Measurements from ENCODE around the gene SLC16A4. TPM values are rescaled to one million over a fixed set of nuclear protein-coding genes. Genes with fewer than 3 reads are reported as not detected.
A peak's percentile ranks its signal among the peaks of the same experiment; 100 is the strongest.

SLC16A4 gene
- total RNA-seq, 1 donor from 2014 or later = 3.3 TPM

GRCh38 chr1:110343249-110343648 lies 47.6 kb downstream of the SLC16A4 start:
- peak overlapping the region; percentile 11 for H3K27ac ChIP-seq (replicated peaks)
- intact Hi-C loops (cut with micrococcal nuclease) = no loop called here
- TF ChIP-seq, protein P1, sequence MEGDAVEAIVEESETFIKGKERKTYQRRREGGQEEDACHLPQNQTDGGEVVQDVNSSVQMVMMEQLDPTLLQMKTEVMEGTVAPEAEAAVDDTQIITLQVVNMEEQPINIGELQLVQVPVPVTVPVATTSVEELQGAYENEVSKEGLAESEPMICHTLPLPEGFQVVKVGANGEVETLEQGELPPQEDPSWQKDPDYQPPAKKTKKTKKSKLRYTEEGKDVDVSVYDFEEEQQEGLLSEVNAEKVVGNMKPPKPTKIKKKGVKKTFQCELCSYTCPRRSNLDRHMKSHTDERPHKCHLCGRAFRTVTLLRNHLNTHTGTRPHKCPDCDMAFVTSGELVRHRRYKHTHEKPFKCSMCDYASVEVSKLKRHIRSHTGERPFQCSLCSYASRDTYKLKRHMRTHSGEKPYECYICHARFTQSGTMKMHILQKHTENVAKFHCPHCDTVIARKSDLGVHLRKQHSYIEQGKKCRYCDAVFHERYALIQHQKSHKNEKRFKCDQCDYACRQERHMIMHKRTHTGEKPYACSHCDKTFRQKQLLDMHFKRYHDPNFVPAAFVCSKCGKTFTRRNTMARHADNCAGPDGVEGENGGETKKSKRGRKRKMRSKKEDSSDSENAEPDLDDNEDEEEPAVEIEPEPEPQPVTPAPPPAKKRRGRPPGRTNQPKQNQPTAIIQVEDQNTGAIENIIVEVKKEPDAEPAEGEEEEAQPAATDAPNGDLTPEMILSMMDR (IDR thresholded peaks at IDR 0.05; ENCODE audit: borderline replicate concordance) = no peak

DNA sequence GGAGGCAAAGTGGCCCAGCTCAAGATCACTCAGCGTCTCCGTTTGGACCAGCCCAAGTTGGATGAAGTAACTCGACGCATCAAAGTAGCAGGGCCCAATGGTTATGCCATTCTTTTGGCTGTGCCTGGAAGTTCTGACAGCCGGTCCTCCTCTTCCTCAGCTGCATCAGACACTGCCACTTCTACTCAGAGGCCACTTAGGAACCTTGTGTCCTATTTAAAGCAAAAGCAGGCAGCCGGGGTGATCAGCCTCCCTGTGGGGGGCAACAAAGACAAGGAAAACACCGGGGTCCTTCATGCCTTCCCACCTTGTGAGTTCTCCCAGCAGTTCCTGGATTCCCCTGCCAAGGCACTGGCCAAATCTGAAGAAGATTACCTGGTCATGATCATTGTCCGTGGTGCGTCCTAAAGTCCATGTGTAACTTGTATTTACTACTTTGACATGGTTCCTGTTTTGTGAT lies 48.9 kb downstream of the SLC16A4 start:
- no peak for DNase-seq
- TF ChIP-seq, protein P1 (IDR thresholded peaks at IDR 0.05; ENCODE audit: borderline replicate concordance) = no peak
- peak overlapping the region; percentile 95 for H3K4me3 ChIP-seq
- intact Hi-C loops (cut with micrococcal nuclease) = no loop called here
- peak overlapping the region; percentile 99 for H3K27ac ChIP-seq (replicated peaks)
- H3K27me3 ChIP-seq (ENCODE audit: low read depth) = no peaks in the 10 kb centered on the region
- H3K4me1 ChIP-seq = peaks cover 93% of the 10 kb centered on the region
- H3K9me3 ChIP-seq (replicated peaks) = no peaks in the 10 kb centered on the region
- peaks cover 34% of the 10 kb centered on the region for H3K36me3 ChIP-seq

More at GRCh38 chr1:110343249-110343648, 47.6 kb downstream of the SLC16A4 start:
- H3K4me3 ChIP-seq = peak overlapping the region; percentile 95
- no peak for DNase-seq
- H3K9me3 ChIP-seq (replicated peaks) = no peaks in the 10 kb centered on the region
- peaks cover 34% of the 10 kb centered on the region for H3K36me3 ChIP-seq
- peaks cover 93% of the 10 kb centered on the region for H3K4me1 ChIP-seq
- H3K27me3 ChIP-seq (ENCODE audit: low read depth) = no peaks in the 10 kb centered on the region

GRCh38 chr1:110341146-110341871 lies 49.5 kb downstream of the SLC16A4 start:
- Histone ChIP-seq H3K27ac (replicated peaks) (peak overlapping the region; percentile 99), H3K9me3 (replicated peaks) (no peaks in the 10 kb centered on the region), H3K27me3 (ENCODE audit: low read depth) (no peaks in the 10 kb centered on the region), H3K4me3 (peak overlapping the region; percentile 95), H3K36me3 (peaks cover 29% of the 10 kb centered on the region), H3K4me1 (peaks cover 93% of the 10 kb centered on the region)
- TF ChIP-seq, protein P1 (IDR thresholded peaks at IDR 0.05; ENCODE audit: borderline replicate concordance) = no peak
- intact Hi-C loops (cut with micrococcal nuclease) = no loop called here
- DNase-seq = no peak

DNA sequence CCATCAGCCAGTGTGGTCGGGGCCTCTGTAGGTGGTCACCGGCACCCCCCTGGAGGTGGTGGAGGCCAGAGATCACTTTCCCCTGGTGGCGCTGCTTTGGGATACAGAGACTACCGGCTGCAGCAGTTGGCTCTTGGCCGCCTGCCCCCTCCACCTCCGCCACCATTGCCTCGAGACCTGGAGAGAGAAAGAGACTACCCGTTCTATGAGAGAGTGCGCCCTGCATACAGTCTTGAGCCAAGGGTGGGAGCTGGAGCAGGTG lies 50.7 kb downstream of the SLC16A4 start:
- Histone ChIP-seq H3K4me1 (peaks cover 87% of the 10 kb centered on the region), H3K27me3 (ENCODE audit: low read depth) (no peaks in the 10 kb centered on the region)
- TF ChIP-seq, protein P1 (IDR thresholded peaks at IDR 0.05; ENCODE audit: borderline replicate concordance) = no peak

GRCh38 chr1:110339407-110340206 lies 51.2 kb downstream of the SLC16A4 start:
- H3K27ac ChIP-seq (replicated peaks) = peak overlapping the region; percentile 99
- peaks cover 82% of the 10 kb centered on the region for H3K4me1 ChIP-seq
- no peaks in the 10 kb centered on the region for H3K27me3 ChIP-seq (ENCODE audit: low read depth)
- DNase-seq = peak; percentile 43
- intact Hi-C loops (cut with micrococcal nuclease) = no loop called here
- no peaks in the 10 kb centered on the region for H3K9me3 ChIP-seq (replicated peaks)
- TF ChIP-seq, protein P1 (IDR thresholded peaks at IDR 0.05; ENCODE audit: borderline replicate concordance) = peak; percentile 59
- H3K4me3 ChIP-seq = peak overlapping the region; percentile 95
- H3K36me3 ChIP-seq = peaks cover 26% of the 10 kb centered on the region

More for the DNA sequence above, 50.7 kb downstream of the SLC16A4 start:
- peak overlapping the region; percentile 99 for H3K27ac ChIP-seq (replicated peaks)
- no peak for DNase-seq
- no peaks in the 10 kb centered on the region for H3K9me3 ChIP-seq (replicated peaks)
- peak overlapping the region; percentile 95 for H3K4me3 ChIP-seq
- intact Hi-C loops (cut with micrococcal nuclease) = no loop called here
- peaks cover 26% of the 10 kb centered on the region for H3K36me3 ChIP-seq
